ENCODE measurements around the gene SNED1. TPM values are rescaled to one million over a fixed set of nuclear protein-coding genes. Genes with fewer than 3 reads are reported as not detected.
A peak's percentile ranks its signal among the peaks of the same experiment; 100 is the strongest.

The SNED1 gene
- total RNA-seq, 2 donors from 2014 or later = 0.66 to 4.5 TPM

DNA sequence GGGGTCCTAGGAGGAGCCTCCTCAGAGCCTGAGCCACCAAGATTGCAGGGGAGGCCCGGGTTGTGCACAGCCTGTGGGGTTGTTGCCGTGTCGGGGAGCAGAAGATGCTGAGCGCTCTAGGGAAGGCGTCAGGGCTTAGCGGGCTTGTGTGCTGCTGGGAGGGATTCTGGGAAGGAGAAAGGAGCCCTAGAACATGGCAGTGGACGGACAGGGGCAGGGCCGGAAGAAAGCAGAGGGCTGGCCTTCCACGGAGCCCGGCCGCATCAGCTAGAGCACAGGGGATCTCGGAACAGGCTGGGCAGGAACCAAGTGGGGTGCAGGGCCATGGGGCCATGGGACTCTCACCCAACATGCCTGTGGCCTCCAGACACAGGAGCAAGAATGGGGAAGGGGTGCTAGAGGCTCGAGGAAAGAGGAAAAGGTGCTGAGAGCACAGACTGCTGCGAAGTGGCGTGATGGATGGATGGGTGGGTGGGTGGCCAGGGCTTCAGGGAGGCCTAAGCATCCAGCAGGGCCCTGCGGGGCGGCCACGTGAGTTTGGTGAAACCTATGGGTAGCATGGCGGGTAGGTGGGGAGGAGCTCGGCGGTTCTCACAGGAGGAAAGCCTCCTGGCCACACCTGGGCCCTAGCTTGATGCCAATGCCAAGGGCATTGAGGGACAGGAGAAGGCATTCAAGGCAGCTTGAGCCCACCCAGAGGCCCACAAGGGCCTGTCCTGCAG is 67.9 kb downstream of the SNED1 start:
- no peaks in the 10 kb centered on the region for H3K36me3 ChIP-seq (ENCODE audit: control insufficient read depth, insufficient read depth, low read length)
- no peaks in the 10 kb centered on the region for H3K4me1 Mint-ChIP-seq
- H3K27ac ChIP-seq (ENCODE audit: low read depth, low read length) = no peak overlapping the region
- H3K27me3 Mint-ChIP-seq (ENCODE audit: insufficient read depth) = peaks cover 6% of the 10 kb centered on the region
- no peaks in the 10 kb centered on the region for H3K9me3 ChIP-seq (ENCODE audit: control insufficient read depth, low read length)
- no peak overlapping the region for H3K4me3 Mint-ChIP-seq
- no peak overlapping the region for H3K9ac ChIP-seq (ENCODE audit: extremely low read depth, low read length, poor library complexity, severe bottlenecking)
- no peaks in the 10 kb centered on the region for H3K36me3 Mint-ChIP-seq (ENCODE audit: low read depth)
- no peaks in the 10 kb centered on the region for H3K27me3 ChIP-seq (ENCODE audit: control insufficient read depth, insufficient read depth, low read length, poor library complexity, severe bottlenecking)
- no peak overlapping the region for H3K4me3 ChIP-seq (ENCODE audit: low read length)
- 90 to 92% methylated on average over 15 to 21 of the region's 21 CpGs for WGBS, 2 experiments (ENCODE audit: insufficient coverage in 1 of 2, insufficient read length in 1 of 2)
- H3K27ac Mint-ChIP-seq = no peak overlapping the region
- TF ChIP-seq, protein P1, sequence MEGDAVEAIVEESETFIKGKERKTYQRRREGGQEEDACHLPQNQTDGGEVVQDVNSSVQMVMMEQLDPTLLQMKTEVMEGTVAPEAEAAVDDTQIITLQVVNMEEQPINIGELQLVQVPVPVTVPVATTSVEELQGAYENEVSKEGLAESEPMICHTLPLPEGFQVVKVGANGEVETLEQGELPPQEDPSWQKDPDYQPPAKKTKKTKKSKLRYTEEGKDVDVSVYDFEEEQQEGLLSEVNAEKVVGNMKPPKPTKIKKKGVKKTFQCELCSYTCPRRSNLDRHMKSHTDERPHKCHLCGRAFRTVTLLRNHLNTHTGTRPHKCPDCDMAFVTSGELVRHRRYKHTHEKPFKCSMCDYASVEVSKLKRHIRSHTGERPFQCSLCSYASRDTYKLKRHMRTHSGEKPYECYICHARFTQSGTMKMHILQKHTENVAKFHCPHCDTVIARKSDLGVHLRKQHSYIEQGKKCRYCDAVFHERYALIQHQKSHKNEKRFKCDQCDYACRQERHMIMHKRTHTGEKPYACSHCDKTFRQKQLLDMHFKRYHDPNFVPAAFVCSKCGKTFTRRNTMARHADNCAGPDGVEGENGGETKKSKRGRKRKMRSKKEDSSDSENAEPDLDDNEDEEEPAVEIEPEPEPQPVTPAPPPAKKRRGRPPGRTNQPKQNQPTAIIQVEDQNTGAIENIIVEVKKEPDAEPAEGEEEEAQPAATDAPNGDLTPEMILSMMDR (conservative IDR thresholded peaks at IDR 0.05) = no peak
- H3K9me3 Mint-ChIP-seq = no peaks in the 10 kb centered on the region
- no peaks in the 10 kb centered on the region for H3K4me1 ChIP-seq (ENCODE audit: control insufficient read depth, insufficient read depth, low read length)
- DNase-seq = no peak

DNA sequence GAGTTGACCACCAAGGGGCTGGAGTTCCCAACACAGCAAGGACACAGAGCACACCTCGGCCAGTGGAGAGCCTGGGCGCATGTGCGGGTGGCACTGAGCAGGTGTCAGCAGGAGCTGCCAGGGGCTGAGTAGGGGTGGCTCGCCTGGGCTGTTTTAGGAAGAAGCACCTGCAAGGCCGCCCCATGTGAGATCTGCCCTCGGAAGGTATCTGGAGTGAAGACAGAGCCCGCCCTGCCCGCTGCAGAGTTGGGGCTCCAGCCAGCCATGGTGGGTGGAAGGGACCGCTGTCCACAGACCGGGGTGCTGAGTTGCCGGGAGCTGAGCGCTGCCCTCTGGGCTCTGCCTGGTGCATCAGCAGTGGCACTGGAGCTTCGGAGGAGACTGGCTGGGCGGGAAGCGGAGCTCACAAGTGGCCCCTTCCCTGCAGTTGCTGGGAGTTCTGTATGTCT is 68.5 kb downstream of the SNED1 start:
- TF ChIP-seq, protein P1 (conservative IDR thresholded peaks at IDR 0.05) = peak; percentile 26
- no peaks in the 10 kb centered on the region for H3K9me3 Mint-ChIP-seq
- H3K9me3 ChIP-seq (ENCODE audit: control insufficient read depth, low read length) = no peaks in the 10 kb centered on the region
- H3K27me3 ChIP-seq (ENCODE audit: control insufficient read depth, insufficient read depth, low read length, poor library complexity, severe bottlenecking) = no peaks in the 10 kb centered on the region
- H3K9ac ChIP-seq (ENCODE audit: extremely low read depth, low read length, poor library complexity, severe bottlenecking) = no peak overlapping the region
- H3K27ac Mint-ChIP-seq = no peak overlapping the region
- H3K4me1 Mint-ChIP-seq = no peaks in the 10 kb centered on the region
- no peak overlapping the region for H3K27ac ChIP-seq (ENCODE audit: low read depth, low read length)
- no peaks in the 10 kb centered on the region for H3K36me3 ChIP-seq (ENCODE audit: control insufficient read depth, insufficient read depth, low read length)
- H3K4me3 Mint-ChIP-seq = no peak overlapping the region
- H3K4me3 ChIP-seq (ENCODE audit: low read length) = no peak overlapping the region
- no peaks in the 10 kb centered on the region for H3K36me3 Mint-ChIP-seq (ENCODE audit: low read depth)
- peak; percentile 91 for DNase-seq
- no peaks in the 10 kb centered on the region for H3K4me1 ChIP-seq (ENCODE audit: control insufficient read depth, insufficient read depth, low read length)
- 72 to 74% methylated on average over 15 of the region's 15 CpGs for WGBS, 2 experiments (ENCODE audit: insufficient coverage in 1 of 2, insufficient read length in 1 of 2)
- H3K27me3 Mint-ChIP-seq (ENCODE audit: insufficient read depth) = peaks cover 6% of the 10 kb centered on the region

DNA sequence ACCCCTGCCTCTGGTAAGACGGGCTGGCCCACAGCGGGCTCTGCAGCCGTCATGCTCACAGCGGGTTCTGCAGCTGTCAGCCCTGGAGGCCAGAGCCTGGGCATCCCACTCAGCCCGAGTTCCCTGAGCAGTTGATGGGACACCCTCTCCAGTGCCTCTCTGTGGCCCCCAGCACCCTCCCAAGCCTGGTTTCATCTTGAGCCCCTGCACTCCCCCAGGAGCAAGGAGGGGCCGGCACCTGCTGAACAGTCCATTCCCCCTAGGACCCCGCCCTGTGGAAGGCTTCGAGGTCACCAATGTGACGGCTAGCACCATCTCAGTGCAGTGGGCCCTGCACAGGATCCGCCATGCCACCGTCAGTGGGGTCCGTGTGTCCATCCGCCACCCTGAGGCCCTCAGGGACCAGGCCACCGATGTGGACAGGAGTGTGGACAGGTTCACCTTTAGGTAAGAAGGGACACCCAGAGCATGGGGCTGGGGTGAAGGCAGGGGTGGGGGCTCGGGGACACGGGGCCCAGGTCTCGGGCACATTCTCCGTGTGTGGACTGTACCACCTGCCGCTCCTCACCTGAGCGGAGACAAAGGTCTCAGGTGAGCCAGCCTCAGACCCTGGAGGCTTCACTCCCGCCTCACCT is 69.2 kb downstream of the SNED1 start:
- H3K9me3 Mint-ChIP-seq = no peaks in the 10 kb centered on the region
- no peak for DNase-seq
- no peaks in the 10 kb centered on the region for H3K27me3 ChIP-seq (ENCODE audit: control insufficient read depth, insufficient read depth, low read length, poor library complexity, severe bottlenecking)

More for the DNA sequence above, 69.2 kb downstream of the SNED1 start:
- Histone ChIP-seq H3K27ac (ENCODE audit: low read depth, low read length) (no peak overlapping the region), H3K4me1 (ENCODE audit: control insufficient read depth, insufficient read depth, low read length) (no peaks in the 10 kb centered on the region), H3K4me3 (ENCODE audit: low read length) (no peak overlapping the region), H3K36me3 (ENCODE audit: control insufficient read depth, insufficient read depth, low read length) (no peaks in the 10 kb centered on the region), H3K9me3 (ENCODE audit: control insufficient read depth, low read length) (no peaks in the 10 kb centered on the region), H3K9ac (ENCODE audit: extremely low read depth, low read length, poor library complexity, severe bottlenecking) (no peak overlapping the region)
- H3K36me3 Mint-ChIP-seq (ENCODE audit: low read depth) = no peaks in the 10 kb centered on the region
- TF ChIP-seq, protein P1 (conservative IDR thresholded peaks at IDR 0.05) = no peak
- WGBS, 2 experiments (ENCODE audit: insufficient coverage in 1 of 2, insufficient read length in 1 of 2) = 93 to 97% methylated on average over 6 to 21 of the region's 21 CpGs
- no peaks in the 10 kb centered on the region for H3K4me1 Mint-ChIP-seq
- peaks cover 6% of the 10 kb centered on the region for H3K27me3 Mint-ChIP-seq (ENCODE audit: insufficient read depth)
- H3K4me3 Mint-ChIP-seq = no peak overlapping the region
- no peak overlapping the region for H3K27ac Mint-ChIP-seq
